ENCODE measurements around the gene WWOX. TPM values are rescaled to one million over a fixed set of nuclear protein-coding genes. Genes with fewer than 3 reads are reported as not detected.
A peak's percentile ranks its signal among the peaks of the same experiment; 100 is the strongest.

The WWOX gene
- total RNA-seq, 6 experiments from 2014 or later: 0.46 to 3.4 (median 1.3) TPM

GRCh38 chr16:78390508-78391324, 291.3 kb downstream of the WWOX start:
- no peak overlapping the region for H3K27ac Mint-ChIP-seq
- no peak for TF ChIP-seq CTCF (IDR thresholded peaks at IDR 0.05)
- H3K36me3 Mint-ChIP-seq (ENCODE audit: low read depth): no peaks in the 10 kb centered on the region

DNA sequence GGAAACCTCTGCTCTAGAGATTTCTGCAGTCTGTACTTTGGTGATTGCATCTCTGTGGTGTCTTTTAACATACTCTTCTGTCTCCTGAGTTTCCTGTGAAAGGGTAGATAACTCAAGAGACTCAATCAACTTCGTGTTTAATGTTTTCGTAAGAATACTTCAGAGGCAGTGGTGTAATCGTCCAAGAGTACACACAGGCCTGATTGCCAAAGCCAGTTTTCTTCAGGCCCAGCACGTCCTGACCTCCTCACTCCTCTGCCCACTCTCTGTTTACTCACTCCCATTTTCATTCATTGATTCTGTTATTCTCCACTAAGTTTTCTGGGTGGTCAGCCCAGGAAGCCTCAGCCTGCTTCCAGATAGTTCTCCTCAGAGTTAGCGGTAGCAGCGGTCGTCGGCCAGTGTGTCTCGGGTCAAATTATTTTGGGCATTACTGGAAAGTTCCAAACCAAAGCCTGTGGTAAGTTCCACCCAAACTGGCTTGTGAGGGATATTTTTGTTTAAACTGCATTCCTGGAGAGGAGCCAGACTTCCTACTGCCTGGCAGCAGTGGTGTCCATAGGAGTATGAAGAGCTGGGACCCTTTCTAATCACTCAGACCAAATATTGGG, 293.2 kb downstream of the WWOX start:
- H3K36me3 Mint-ChIP-seq (ENCODE audit: low read depth): no peaks in the 10 kb centered on the region
- H3K27me3 Mint-ChIP-seq (ENCODE audit: insufficient read depth): no peaks in the 10 kb centered on the region
- H3K27ac Mint-ChIP-seq: no peak overlapping the region
- no peak for TF ChIP-seq CTCF (IDR thresholded peaks at IDR 0.05)
- peaks cover 40% of the 10 kb centered on the region for H3K9me3 Mint-ChIP-seq
- H3K4me3 Mint-ChIP-seq: no peak overlapping the region
- no peak for DNase-seq
- H3K4me1 Mint-ChIP-seq (ENCODE audit: low read depth): no peaks in the 10 kb centered on the region

More at GRCh38 chr16:78390508-78391324, 291.3 kb downstream of the WWOX start:
- H3K9me3 Mint-ChIP-seq: peaks cover 44% of the 10 kb centered on the region
- no peak overlapping the region for H3K4me3 Mint-ChIP-seq
- no peak for DNase-seq
- no peaks in the 10 kb centered on the region for H3K4me1 Mint-ChIP-seq (ENCODE audit: low read depth)
- H3K27me3 Mint-ChIP-seq (ENCODE audit: insufficient read depth): no peaks in the 10 kb centered on the region; the same call in 1 of the 2 replicates

- no peak for TF ChIP-seq CTCF (IDR thresholded peaks at IDR 0.05)
- Mint-ChIP-seq H3K27ac (no peak overlapping the region), H3K27me3 (ENCODE audit: insufficient read depth) (no peaks in the 10 kb centered on the region; the same call in 1 of the 2 replicates), H3K36me3 (ENCODE audit: low read depth) (no peaks in the 10 kb centered on the region), H3K4me3 (no peak overlapping the region), H3K9me3 (peaks cover 45% of the 10 kb centered on the region), H3K4me1 (ENCODE audit: low read depth) (no peaks in the 10 kb centered on the region)
- DNase-seq: no peak
Observed at GRCh38 chr16:78395035-78395434, 295.6 kb downstream of the WWOX start.

- DNase-seq: no peak
- Mint-ChIP-seq H3K4me1 (ENCODE audit: low read depth) (no peaks in the 10 kb centered on the region), H3K27me3 (ENCODE audit: insufficient read depth) (no peaks in the 10 kb centered on the region; the same call in 1 of the 2 replicates), H3K4me3 (no peak overlapping the region), H3K9me3 (peaks cover 49% of the 10 kb centered on the region), H3K36me3 (ENCODE audit: low read depth) (0 out of 2 replicates have a peak, but pooled peaks cover 5% of the 10 kb centered on the region), H3K27ac (no peak overlapping the region)
- peak; percentile 61 for TF ChIP-seq CTCF (IDR thresholded peaks at IDR 0.05)
Observed at GRCh38 chr16:78396046-78396445, 296.6 kb downstream of the WWOX start.

DNA sequence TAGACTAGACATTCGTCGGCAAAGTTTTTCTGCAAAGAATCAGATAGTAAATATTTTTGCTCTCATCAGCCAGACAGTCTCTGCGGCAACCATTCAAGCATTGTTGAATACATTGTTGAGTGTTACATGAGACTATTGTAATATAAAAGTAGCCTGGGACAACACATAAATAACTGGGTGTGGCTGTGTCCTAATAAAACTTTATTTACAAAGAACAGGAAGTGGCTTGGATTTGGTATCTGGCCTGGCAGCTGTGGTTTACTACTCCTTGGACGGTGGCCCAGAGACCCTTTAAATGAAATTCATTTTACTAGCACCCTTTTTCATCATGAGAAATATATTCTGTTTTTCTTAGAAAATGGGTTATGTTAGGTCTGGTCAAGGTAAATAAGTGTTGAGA, 297.2 kb downstream of the WWOX start:
- DNase-seq: no peak
- H3K27ac Mint-ChIP-seq: no peak overlapping the region
- H3K4me1 Mint-ChIP-seq (ENCODE audit: low read depth): no peaks in the 10 kb centered on the region
- H3K4me3 Mint-ChIP-seq: no peak overlapping the region
- no peaks in the 10 kb centered on the region; the same call in 1 of the 2 replicates for H3K27me3 Mint-ChIP-seq (ENCODE audit: insufficient read depth)
- TF ChIP-seq CTCF (IDR thresholded peaks at IDR 0.05): no peak
- 0 out of 2 replicates have a peak, but pooled peaks cover 5% of the 10 kb centered on the region for H3K36me3 Mint-ChIP-seq (ENCODE audit: low read depth)
- peaks cover 49% of the 10 kb centered on the region for H3K9me3 Mint-ChIP-seq
